PC-9 (cell line): ENCODE results near the gene IGFBP1. TPM values are rescaled to one million over a fixed set of nuclear protein-coding genes. Genes with fewer than 3 reads are reported as not detected.

ENCODE experiments used
- BruUV-seq: library from RNA; stranded (reverse); fragments of 400-500 nt; replicated peaks from 2 replicates; lab custom pipeline; 2021; lab: Mats Ljungman, UMichigan
- CTCF ChIA-PET: fragments of 300-600 bp; sonication (Branson Sonifier 250); formaldehyde crosslinking; loops from one replicate; lab custom pipeline; 2022; ENCODE audit warnings: antibody characterized with exemption; lab: Charles Lee
- POLR2A ChIA-PET: fragments of 300-600 bp; sonication (Branson Sonifier 250); formaldehyde crosslinking; loops from one replicate; lab custom pipeline; 2022; ENCODE audit warnings: antibody characterized with exemption; ENCODE audit not compliant: unreplicated experiment; lab: Charles Lee
- DNase-seq, 2 experiments: peaks; one replicate each; pipeline versions ENCODE4 v3.0.0 to v3.0.0-alpha.2; 2015 to 2022; ENCODE audit warnings: mixed read lengths in 1 of 2
- H2AFZ ChIP-seq: fragments of 200-600 bp; sonication (generic); 2 replicates; pipeline ENCODE4 v1.8.1; 2017; ENCODE audit warnings: antibody characterized with exemption
- H3F3A ChIP-seq: fragments of 200-600 bp; sonication (generic); 2 replicates; pipeline ENCODE4 v1.8.1; 2017; ENCODE audit warnings: antibody characterized with exemption, mild to moderate bottlenecking, low read depth; ENCODE audit not compliant: insufficient read depth
- H3K27ac ChIP-seq: fragments of 200-600 bp; sonication (generic); 2 replicates; pipeline ENCODE4 v1.6.1; 2016; ENCODE audit warnings: mixed run types
- H3K27me3 ChIP-seq: fragments of 200-600 bp; sonication (generic); 2 replicates; pipeline ENCODE4 v1.6.1; 2016; ENCODE audit warnings: low read depth, mixed run types; ENCODE audit not compliant: insufficient read depth
- H3K36me3 ChIP-seq: fragments of 200-600 bp; sonication (generic); 2 replicates; pipeline ENCODE4 v1.6.1; 2016; ENCODE audit warnings: low read depth, mixed run types
- H3K4me1 ChIP-seq: fragments of 200-600 bp; sonication (generic); replicated peaks from 2 replicates; pipeline ENCODE4 v1.6.1; 2016; ENCODE audit warnings: mixed run types; ENCODE audit not compliant: insufficient read depth
- H3K4me2 ChIP-seq: fragments of 200-600 bp; sonication (generic); 2 replicates; pipeline ENCODE4 v1.6.1; 2017; ENCODE audit warnings: mixed run types
- H3K4me3 ChIP-seq: fragments of 200-600 bp; sonication (generic); 2 replicates; pipeline ENCODE4 v1.6.1; 2016; ENCODE audit warnings: mixed run types
- H3K79me2 ChIP-seq: fragments of 200-600 bp; sonication (generic); 2 replicates; pipeline ENCODE4 v1.6.1; 2017; ENCODE audit warnings: low read depth, mixed run types
- H3K9me2 ChIP-seq: fragments of 200-600 bp; sonication (generic); 2 replicates; pipeline ENCODE4 v1.8.1; 2017; ENCODE audit warnings: mild to moderate bottlenecking; ENCODE audit not compliant: insufficient read depth
- H3K9me3 ChIP-seq: fragments of 200-600 bp; sonication (generic); 2 replicates; pipeline ENCODE4 v1.8.1; 2016; ENCODE audit warnings: low read depth; ENCODE audit not compliant: insufficient read depth
- H4K20me1 ChIP-seq: fragments of 200-600 bp; sonication (generic); 2 replicates; pipeline ENCODE4 v1.8.1; 2017; ENCODE audit not compliant: insufficient read depth
- EZH2 ChIP-seq: fragments of 200-600 bp; sonication (generic); IDR thresholded peaks from 2 replicates; pipeline ENCODE4 v1.8.0; 2017; ENCODE audit warnings: antibody characterized with exemption, low read depth
- intact Hi-C: fragments of 100-400 bp; cut with micrococcal nuclease; formaldehyde crosslinking; loops from one replicate; pipeline ENCODE4 v1.10.0; 2022; ENCODE audit not compliant: unreplicated experiment
- total RNA-seq: library from RNA; stranded (reverse); gene quantifications from 2 replicates; pipeline ENCODE4 v1.2.3, GENCODE V29; 2021
- TF ChIP-seq, protein P1 (sequence below): fragments of 200-600 bp; sonication (generic); conservative IDR thresholded peaks from 2 replicates; pipeline ENCODE4 v1.6.1; 2017; ENCODE audit warnings: mixed run types, antibody characterized with exemption, mild to moderate bottlenecking, moderate library complexity

IGFBP1 gene
- total RNA-seq, 1 experiment from 2014 or later: 0.92 TPM

DNA sequence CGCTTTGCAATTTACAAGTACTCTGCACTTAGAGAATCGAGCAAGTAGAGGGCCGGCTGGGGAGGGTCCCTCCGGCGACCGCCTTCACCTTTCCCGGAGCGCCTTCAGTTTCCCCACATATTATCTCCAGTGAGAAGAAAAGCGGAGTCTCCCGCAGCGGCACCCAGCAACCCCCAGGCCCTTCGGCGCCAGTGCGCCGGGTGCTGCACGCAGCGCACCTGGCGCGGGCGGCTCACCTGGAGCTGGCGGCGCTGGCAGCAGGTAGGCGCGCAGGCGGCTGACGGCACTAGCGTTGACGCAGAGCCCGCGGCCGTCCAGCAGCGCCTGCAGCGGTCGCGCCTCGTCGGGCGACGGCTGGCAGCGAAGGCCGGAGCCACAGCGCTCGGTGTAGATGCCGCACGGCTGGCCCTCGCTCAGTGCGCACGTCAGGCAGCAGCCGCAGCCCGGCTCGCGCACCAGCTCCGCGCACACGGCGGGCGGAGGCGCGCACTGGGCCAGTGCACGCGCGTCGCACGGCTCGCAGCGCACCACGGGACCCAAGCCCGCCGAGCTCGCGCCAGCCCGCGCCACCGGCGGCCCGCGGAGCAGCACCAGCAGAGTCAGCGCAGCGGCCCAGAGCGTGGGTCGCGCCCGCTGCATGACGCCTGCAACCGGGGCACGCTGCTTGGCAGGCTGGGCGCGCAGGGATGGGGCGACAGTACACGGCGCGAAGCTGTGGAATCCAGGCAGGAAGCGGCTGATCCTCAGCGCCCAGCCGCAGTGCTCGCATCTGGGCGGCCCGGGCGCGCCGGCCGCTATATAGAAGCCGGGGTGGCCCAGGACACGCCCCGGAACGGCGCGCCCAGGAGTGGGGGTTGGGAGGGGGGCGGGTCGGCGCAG is 32.5 kb downstream of the IGFBP1 start, which contains the start of gene IGFBP3:
TSS of gene IGFBP3 (minus strand) at position 771 of the 879 bp plus-strand sequence. CDS start at position 639, 132 bp downstream.
- Histone ChIP-seq H3F3A (peaks cover 43% of the 10 kb centered on the region; the same call in 1 of the 2 replicates), H2AFZ (peak within 1 kb of the TSS; percentile 72), H3K36me3 (peaks cover 13% of the 10 kb centered on the region; the same call in 1 of the 2 replicates), H3K27ac (peak within 1 kb of the TSS; percentile 36), H3K4me3 (peak within 1 kb of the TSS; percentile 84), H3K79me2 (peaks cover 28% of the 10 kb centered on the region), H4K20me1 (no peaks in the 10 kb centered on the region; the same call in 1 of the 2 replicates), H3K9me3 (no peaks in the 10 kb centered on the region), H3K27me3 (no peaks in the 10 kb centered on the region), H3K4me2 (peak within 1 kb of the TSS; percentile 93), H3K9me2 (no peaks in the 10 kb centered on the region), H3K4me1 (peaks cover 48% of the 10 kb centered on the region)
- intact Hi-C loops: loop anchor here (2.0 to 5.0 kb wide), 2 partner anchors 258 to 987 kb away; no protein-coding TSS in a partner anchor
- no TSS peak for BruUV-seq
- DNase-seq: peak; percentile 67 to 68
- TF ChIP-seq EZH2: no peak
- TF ChIP-seq, protein P1, sequence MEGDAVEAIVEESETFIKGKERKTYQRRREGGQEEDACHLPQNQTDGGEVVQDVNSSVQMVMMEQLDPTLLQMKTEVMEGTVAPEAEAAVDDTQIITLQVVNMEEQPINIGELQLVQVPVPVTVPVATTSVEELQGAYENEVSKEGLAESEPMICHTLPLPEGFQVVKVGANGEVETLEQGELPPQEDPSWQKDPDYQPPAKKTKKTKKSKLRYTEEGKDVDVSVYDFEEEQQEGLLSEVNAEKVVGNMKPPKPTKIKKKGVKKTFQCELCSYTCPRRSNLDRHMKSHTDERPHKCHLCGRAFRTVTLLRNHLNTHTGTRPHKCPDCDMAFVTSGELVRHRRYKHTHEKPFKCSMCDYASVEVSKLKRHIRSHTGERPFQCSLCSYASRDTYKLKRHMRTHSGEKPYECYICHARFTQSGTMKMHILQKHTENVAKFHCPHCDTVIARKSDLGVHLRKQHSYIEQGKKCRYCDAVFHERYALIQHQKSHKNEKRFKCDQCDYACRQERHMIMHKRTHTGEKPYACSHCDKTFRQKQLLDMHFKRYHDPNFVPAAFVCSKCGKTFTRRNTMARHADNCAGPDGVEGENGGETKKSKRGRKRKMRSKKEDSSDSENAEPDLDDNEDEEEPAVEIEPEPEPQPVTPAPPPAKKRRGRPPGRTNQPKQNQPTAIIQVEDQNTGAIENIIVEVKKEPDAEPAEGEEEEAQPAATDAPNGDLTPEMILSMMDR: no peak
- ChIA-PET CTCF (interaction anchor here (0.6 to 2.0 kb wide), 3 partner anchors 141 to 1333 kb away, joined by 3 to 5 read pairs (median 4); no protein-coding TSS in a partner anchor), POLR2A (interaction anchor here (0.6 to 0.9 kb wide), 8 partner anchors 20 to 1715 kb away, joined by 3 to 31 read pairs (median 6); no protein-coding TSS in a partner anchor)

DNA sequence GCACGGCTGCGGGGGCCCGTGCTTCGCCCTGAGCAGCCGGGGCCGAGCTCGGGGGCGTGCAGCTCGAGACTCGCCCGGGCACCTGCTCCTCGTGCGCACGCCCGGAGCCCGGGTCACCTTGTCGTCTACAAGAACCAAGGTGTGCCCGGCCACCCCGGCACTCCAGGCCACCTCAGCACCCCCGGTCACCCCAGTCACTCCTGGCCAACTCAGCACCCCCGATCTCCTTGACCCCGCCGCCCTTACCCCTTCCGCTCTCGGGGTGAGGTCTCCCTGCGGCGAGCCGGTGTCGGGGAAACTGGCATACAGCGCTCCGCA is 33.1 kb downstream of the IGFBP1 start:
- CTCF ChIA-PET: interaction anchor here (0.6 to 2.0 kb wide), 3 partner anchors 140 to 1333 kb away, joined by 3 to 5 read pairs (median 4); no protein-coding TSS in a partner anchor
- peaks cover 48% of the 10 kb centered on the region for H3K4me1 ChIP-seq
- H3K79me2 ChIP-seq: peaks cover 28% of the 10 kb centered on the region
- intact Hi-C loops: loop anchor here (2.0 to 5.0 kb wide), 2 partner anchors 259 to 986 kb away; no protein-coding TSS in a partner anchor
- POLR2A ChIA-PET: interaction anchor here (0.6 to 0.9 kb wide), 6 partner anchors 19 to 1714 kb away, joined by 3 to 31 read pairs (median 6); no protein-coding TSS in a partner anchor
- peak overlapping the region; percentile 93 for H3K4me2 ChIP-seq
- H3F3A ChIP-seq: peaks cover 39% of the 10 kb centered on the region; the same call in 1 of the 2 replicates
- H3K27ac ChIP-seq: no peak overlapping the region
- BruUV-seq: no TSS peak
- 0 out of 2 replicates have a peak overlapping the region, but pooled peaks have one; percentile 72 for H2AFZ ChIP-seq
- H3K9me3 ChIP-seq: no peaks in the 10 kb centered on the region
- no peak for DNase-seq
- no peaks in the 10 kb centered on the region for H3K9me2 ChIP-seq
- H3K36me3 ChIP-seq: peaks cover 7% of the 10 kb centered on the region; the same call in 1 of the 2 replicates
- no peaks in the 10 kb centered on the region for H3K27me3 ChIP-seq
- H3K4me3 ChIP-seq: peak overlapping the region; percentile 84
- TF ChIP-seq EZH2: no peak
- TF ChIP-seq, protein P1: no peak
- H4K20me1 ChIP-seq: no peaks in the 10 kb centered on the region; the same call in 1 of the 2 replicates
